PC-9 (cell line): ENCODE measurements around the gene ANKRD33. TPM values are rescaled to one million over a fixed set of nuclear protein-coding genes. Genes with fewer than 3 reads are reported as not detected.

Source experiments
- BruUV-seq: library from RNA; stranded (reverse); fragments of 400-500 nt; replicated peaks from 2 replicates; lab custom pipeline; 2021; lab: Mats Ljungman, UMichigan
- CTCF ChIA-PET: fragments of 300-600 bp; sonication (Branson Sonifier 250); formaldehyde crosslinking; loops from one replicate; lab custom pipeline; 2022; ENCODE audit warnings: antibody characterized with exemption; lab: Charles Lee
- POLR2A ChIA-PET: fragments of 300-600 bp; sonication (Branson Sonifier 250); formaldehyde crosslinking; loops from one replicate; lab custom pipeline; 2022; ENCODE audit warnings: antibody characterized with exemption; ENCODE audit not compliant: unreplicated experiment; lab: Charles Lee
- DNase-seq, 2 experiments: peaks; one replicate each; pipeline versions ENCODE4 v3.0.0 to v3.0.0-alpha.2; 2015 to 2022; ENCODE audit warnings: mixed read lengths in 1 of 2
- H2AFZ ChIP-seq: fragments of 200-600 bp; sonication (generic); 2 replicates; pipeline ENCODE4 v1.8.1; 2017; ENCODE audit warnings: antibody characterized with exemption
- H3F3A ChIP-seq: fragments of 200-600 bp; sonication (generic); 2 replicates; pipeline ENCODE4 v1.8.1; 2017; ENCODE audit warnings: antibody characterized with exemption, mild to moderate bottlenecking, low read depth; ENCODE audit not compliant: insufficient read depth
- H3K27ac ChIP-seq: fragments of 200-600 bp; sonication (generic); 2 replicates; pipeline ENCODE4 v1.6.1; 2016; ENCODE audit warnings: mixed run types
- H3K27me3 ChIP-seq: fragments of 200-600 bp; sonication (generic); 2 replicates; pipeline ENCODE4 v1.6.1; 2016; ENCODE audit warnings: low read depth, mixed run types; ENCODE audit not compliant: insufficient read depth
- H3K36me3 ChIP-seq: fragments of 200-600 bp; sonication (generic); 2 replicates; pipeline ENCODE4 v1.6.1; 2016; ENCODE audit warnings: low read depth, mixed run types
- H3K4me1 ChIP-seq: fragments of 200-600 bp; sonication (generic); replicated peaks from 2 replicates; pipeline ENCODE4 v1.6.1; 2016; ENCODE audit warnings: mixed run types; ENCODE audit not compliant: insufficient read depth
- H3K4me2 ChIP-seq: fragments of 200-600 bp; sonication (generic); 2 replicates; pipeline ENCODE4 v1.6.1; 2017; ENCODE audit warnings: mixed run types
- H3K4me3 ChIP-seq: fragments of 200-600 bp; sonication (generic); 2 replicates; pipeline ENCODE4 v1.6.1; 2016; ENCODE audit warnings: mixed run types
- H3K79me2 ChIP-seq: fragments of 200-600 bp; sonication (generic); 2 replicates; pipeline ENCODE4 v1.6.1; 2017; ENCODE audit warnings: low read depth, mixed run types
- H3K9me2 ChIP-seq: fragments of 200-600 bp; sonication (generic); 2 replicates; pipeline ENCODE4 v1.8.1; 2017; ENCODE audit warnings: mild to moderate bottlenecking; ENCODE audit not compliant: insufficient read depth
- H3K9me3 ChIP-seq: fragments of 200-600 bp; sonication (generic); 2 replicates; pipeline ENCODE4 v1.8.1; 2016; ENCODE audit warnings: low read depth; ENCODE audit not compliant: insufficient read depth
- H4K20me1 ChIP-seq: fragments of 200-600 bp; sonication (generic); 2 replicates; pipeline ENCODE4 v1.8.1; 2017; ENCODE audit not compliant: insufficient read depth
- CTCF ChIP-seq: fragments of 200-600 bp; sonication (generic); conservative IDR thresholded peaks from 2 replicates; pipeline ENCODE4 v1.6.1; 2017; ENCODE audit warnings: mixed run types, antibody characterized with exemption, mild to moderate bottlenecking, moderate library complexity
- EZH2 ChIP-seq: fragments of 200-600 bp; sonication (generic); IDR thresholded peaks from 2 replicates; pipeline ENCODE4 v1.8.0; 2017; ENCODE audit warnings: antibody characterized with exemption, low read depth
- intact Hi-C: fragments of 100-400 bp; cut with micrococcal nuclease; formaldehyde crosslinking; loops from one replicate; pipeline ENCODE4 v1.10.0; 2022; ENCODE audit not compliant: unreplicated experiment
- total RNA-seq: library from RNA; stranded (reverse); gene quantifications from 2 replicates; pipeline ENCODE4 v1.2.3, GENCODE V29; 2021

ANKRD33 gene
- total RNA-seq, 1 experiment from 2014 or later = not detected

GRCh38 chr12:51896236-51896635 is 8.3 kb downstream of the ANKRD33 start:
- Histone ChIP-seq H3K4me1 (no peaks in the 10 kb centered on the region), H2AFZ (no peak overlapping the region), H3K79me2 (no peaks in the 10 kb centered on the region), H3K4me3 (no peak overlapping the region), H3F3A (no peaks in the 10 kb centered on the region), H3K4me2 (no peak overlapping the region), H3K36me3 (no peaks in the 10 kb centered on the region), H4K20me1 (no peaks in the 10 kb centered on the region), H3K27ac (no peak overlapping the region), H3K9me2 (no peaks in the 10 kb centered on the region), H3K9me3 (no peaks in the 10 kb centered on the region), H3K27me3 (peaks cover 36% of the 10 kb centered on the region)
- no peak for DNase-seq
- ChIA-PET CTCF (no interaction called here), POLR2A (no interaction called here)
- TF ChIP-seq EZH2 (no peak), CTCF (no peak)
- intact Hi-C loops = no loop called here
- no TSS peak for BruUV-seq

GRCh38 chr12:51897181-51897580 is 9.3 kb downstream of the ANKRD33 start:
- Histone ChIP-seq H2AFZ (no peak overlapping the region), H3K27me3 (peaks cover 42% of the 10 kb centered on the region), H3K4me2 (no peak overlapping the region), H3K4me3 (no peak overlapping the region), H3F3A (no peaks in the 10 kb centered on the region), H4K20me1 (no peaks in the 10 kb centered on the region), H3K4me1 (no peaks in the 10 kb centered on the region), H3K9me3 (no peaks in the 10 kb centered on the region), H3K79me2 (no peaks in the 10 kb centered on the region), H3K36me3 (no peaks in the 10 kb centered on the region), H3K9me2 (no peaks in the 10 kb centered on the region), H3K27ac (no peak overlapping the region)
- TF ChIP-seq EZH2 = no peak
- no peak for TF ChIP-seq CTCF
- no peak for DNase-seq
- ChIA-PET CTCF (no interaction called here), POLR2A (no interaction called here)
- BruUV-seq = no TSS peak
- intact Hi-C loops = no loop called here

- Histone ChIP-seq H3K36me3 (no peaks in the 10 kb centered on the region), H3K9me3 (no peaks in the 10 kb centered on the region), H3K4me1 (no peaks in the 10 kb centered on the region), H3K9me2 (no peaks in the 10 kb centered on the region), H3K79me2 (no peaks in the 10 kb centered on the region), H3K27me3 (peaks cover 49% of the 10 kb centered on the region), H3F3A (no peaks in the 10 kb centered on the region), H4K20me1 (no peaks in the 10 kb centered on the region), H3K4me3 (no peak overlapping the region), H2AFZ (no peak overlapping the region), H3K4me2 (no peak overlapping the region), H3K27ac (no peak overlapping the region)
- intact Hi-C loops = no loop called here
- ChIA-PET POLR2A (no interaction called here), CTCF (no interaction called here)
- DNase-seq = no peak
- BruUV-seq = no TSS peak
- TF ChIP-seq CTCF (no peak), EZH2 (no peak)
Observed at GRCh38 chr12:51898506-51898905, 10.6 kb downstream of the ANKRD33 start.
